GM21390 (cell line): ENCODE measurements around the gene ANTKMT.
A peak's percentile ranks its signal among the peaks of the same experiment; 100 is the strongest.

Experiments used
- ATAC-seq: cut with Tn5 transposase; IDR thresholded peaks from one replicate; pipeline ENCODE4 v1.9.1; 2021; ENCODE audit not compliant: unreplicated experiment

The ANTKMT gene

GRCh38 chr16:727291-727977 lies 6.5 kb downstream of the ANTKMT start:
- ATAC-seq = no peak

DNA sequence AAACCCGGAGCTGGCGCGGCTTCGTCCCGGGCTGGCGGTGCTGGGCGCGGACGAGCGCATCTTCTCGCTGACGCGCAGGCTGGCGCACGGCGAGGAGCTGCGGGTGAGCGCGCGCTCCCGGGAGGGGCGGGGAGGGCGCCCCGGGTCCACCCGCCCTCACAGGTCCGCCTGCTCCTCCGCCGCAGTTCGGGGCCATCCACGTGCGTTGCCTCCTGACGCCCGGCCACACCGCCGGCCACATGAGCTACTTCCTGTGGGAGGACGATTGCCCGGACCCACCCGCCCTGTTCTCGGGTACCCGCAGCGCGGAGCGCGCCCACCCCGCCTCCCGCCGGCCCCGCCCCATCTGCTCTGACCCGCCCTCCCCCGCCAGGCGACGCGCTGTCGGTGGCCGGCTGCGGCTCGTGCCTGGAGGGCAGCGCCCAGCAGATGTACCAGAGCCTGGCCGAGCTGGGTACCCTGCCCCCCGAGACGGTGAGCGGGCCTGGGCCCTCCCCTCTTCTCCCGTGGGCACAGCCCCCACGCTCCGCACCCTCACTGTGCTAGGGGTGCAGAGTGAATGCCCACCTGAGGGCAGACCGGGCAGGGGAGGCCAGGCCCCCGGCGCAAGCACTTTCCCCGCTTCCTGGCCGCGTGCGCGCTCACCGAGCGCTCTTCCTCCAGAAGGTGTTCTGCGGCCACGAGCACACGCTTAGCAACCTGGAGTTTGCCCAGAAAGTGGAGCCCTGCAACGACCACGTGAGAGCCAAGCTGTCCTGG lies 7.4 kb downstream of the ANTKMT start:
- ATAC-seq = no peak

GRCh38 chr16:728890-729744 lies 8.2 kb downstream of the ANTKMT start:
- ATAC-seq = no peak

GRCh38 chr16:729768-730665 lies 9.1 kb downstream of the ANTKMT start:
- ATAC-seq = no peak

- no peak for ATAC-seq
Measured at GRCh38 chr16:730666-731509, 9.9 kb downstream of the ANTKMT start.

GRCh38 chr16:732332-732731 lies 11.4 kb downstream of the ANTKMT start:
- ATAC-seq = no peak

- ATAC-seq = no peak
Measured at GRCh38 chr16:732936-733335, 12.0 kb downstream of the ANTKMT start.

GRCh38 chr16:733382-734207 lies 12.6 kb downstream of the ANTKMT start:
- no peak for ATAC-seq

DNA sequence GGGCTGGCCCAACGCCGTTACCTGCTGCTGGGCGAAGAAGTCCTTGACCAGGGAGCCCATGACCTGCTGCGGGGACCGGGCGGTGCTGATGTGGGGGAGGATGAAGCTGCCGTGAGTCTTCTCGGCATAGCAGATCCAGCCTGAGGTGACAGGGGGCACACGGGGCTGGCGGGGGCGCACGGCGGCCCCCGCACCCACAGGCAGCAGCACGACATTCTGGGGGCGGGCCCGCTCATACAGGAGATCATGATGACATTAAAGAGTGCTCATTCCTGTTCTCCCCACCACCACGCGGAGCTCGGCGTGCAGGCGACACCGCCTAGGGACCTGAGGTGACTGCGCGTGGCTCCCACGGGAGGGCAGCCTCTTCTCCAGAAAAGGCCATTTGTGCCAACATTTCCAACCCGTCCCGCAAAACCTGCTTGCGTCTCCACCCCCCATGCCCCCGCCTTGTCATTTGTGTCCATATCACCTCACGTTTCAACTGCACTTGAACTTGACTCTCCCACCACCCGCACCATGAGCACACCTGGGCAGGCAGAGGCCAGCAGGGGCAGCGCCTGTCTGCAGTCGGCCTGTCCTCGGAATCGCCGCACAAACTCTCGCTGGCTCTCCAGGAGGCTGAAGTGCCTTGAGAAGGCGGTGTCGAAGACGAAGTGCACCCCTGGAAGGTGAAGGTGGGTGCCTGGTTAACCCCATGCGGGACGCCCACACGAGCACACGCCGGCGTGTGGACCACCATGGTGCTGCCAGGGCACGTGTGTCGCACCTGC lies 13.4 kb downstream of the ANTKMT start:
- no peak for ATAC-seq

- ATAC-seq = no peak
Measured at GRCh38 chr16:734981-735881, 14.3 kb downstream of the ANTKMT start.

GRCh38 chr16:735982-736453 lies 15.1 kb downstream of the ANTKMT start:
- no peak for ATAC-seq

GRCh38 chr16:736936-737481 lies 16.1 kb downstream of the ANTKMT start:
- ATAC-seq = no peak

DNA sequence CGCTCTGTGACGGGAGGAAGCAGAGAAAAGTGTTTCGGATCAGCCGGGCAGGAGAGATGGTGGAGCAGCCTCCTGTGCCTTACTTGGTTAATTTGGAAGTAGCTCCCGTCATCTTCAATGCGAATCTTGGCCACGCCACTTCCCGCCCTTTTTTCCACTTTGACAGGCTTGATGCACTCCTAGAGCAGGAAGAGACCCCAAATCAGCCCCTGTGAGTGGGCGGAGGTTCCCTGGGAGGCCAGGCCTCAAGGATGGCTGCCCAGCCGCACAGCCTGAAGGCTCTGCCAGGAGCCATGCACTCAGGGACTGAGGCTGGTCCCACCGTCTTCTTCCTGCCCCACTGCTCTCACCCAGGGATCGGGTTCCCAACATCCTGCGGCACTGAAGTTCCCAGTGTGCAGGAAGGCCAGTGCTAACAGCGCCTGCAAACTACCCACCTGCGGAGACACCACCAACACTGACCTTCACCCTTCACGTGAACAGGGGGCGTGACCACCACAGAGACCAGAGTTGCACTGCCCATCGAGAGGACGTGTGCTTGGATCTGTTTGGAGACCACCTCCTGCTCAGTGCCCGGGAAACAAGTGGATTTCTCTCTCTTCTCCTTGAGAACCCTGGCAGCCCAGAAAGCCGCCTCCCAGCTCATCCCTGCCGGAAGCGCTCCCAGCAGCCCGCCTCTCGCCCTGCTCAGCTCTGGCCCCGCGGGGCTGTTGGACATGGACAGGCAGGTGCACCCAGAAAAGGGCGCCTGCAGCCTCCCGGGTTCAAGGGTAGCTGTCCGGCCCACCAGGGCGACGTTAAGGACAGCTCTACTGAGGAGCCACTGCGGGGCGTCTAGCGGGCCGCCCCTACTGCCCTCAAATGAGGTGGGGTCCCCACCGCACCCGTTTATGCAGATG lies 18.9 kb downstream of the ANTKMT start:
- ATAC-seq = no peak

DNA sequence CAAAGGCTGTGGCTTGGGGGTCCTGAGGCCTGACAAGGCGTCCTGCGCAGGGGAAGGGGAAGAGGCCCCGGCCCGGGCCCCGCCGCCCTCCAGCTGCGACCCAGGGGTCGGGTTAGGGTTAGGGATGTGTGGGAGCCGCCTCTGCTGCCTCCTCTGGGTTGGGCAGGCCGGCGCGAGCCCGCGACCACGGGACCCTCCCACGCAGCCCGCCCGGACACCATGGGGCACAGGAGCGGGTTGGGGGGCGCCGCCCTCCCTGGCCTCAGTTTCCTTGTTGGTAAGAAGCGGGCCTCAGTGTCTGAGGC lies 19.5 kb downstream of the ANTKMT start:
- ATAC-seq = peak; percentile 10

GRCh38 chr16:740764-741505 lies 20.0 kb downstream of the ANTKMT start, which contains the start of gene CIAO3:
Gene CIAO3, minus strand, starts transcription at chr16:740997. Its CDS starts 12 bp downstream, at chr16:740985.
- peak; percentile 61 for ATAC-seq
